NCI-H748 (cell line): ENCODE data around the gene IFNA21.
"Not testable (repeated sequence)": the region's sequence is repeated elsewhere in the genome, so short reads cannot be mapped to it uniquely, and the experiment has no call there.

Experiments
- DNase-seq: peaks from one replicate; lab custom pipeline; 2025; ENCODE audit not compliant: unreplicated experiment; lab: John Stamatoyannopoulos, UW

Gene IFNA21

GRCh38 chr9:21166560-21166959 is at the start of gene IFNA21:
IFNA21 (minus strand) TSS chr9:21166660; CDS start chr9:21166612, 48 bp downstream.
- not testable (repeated sequence) for DNase-seq

DNA sequence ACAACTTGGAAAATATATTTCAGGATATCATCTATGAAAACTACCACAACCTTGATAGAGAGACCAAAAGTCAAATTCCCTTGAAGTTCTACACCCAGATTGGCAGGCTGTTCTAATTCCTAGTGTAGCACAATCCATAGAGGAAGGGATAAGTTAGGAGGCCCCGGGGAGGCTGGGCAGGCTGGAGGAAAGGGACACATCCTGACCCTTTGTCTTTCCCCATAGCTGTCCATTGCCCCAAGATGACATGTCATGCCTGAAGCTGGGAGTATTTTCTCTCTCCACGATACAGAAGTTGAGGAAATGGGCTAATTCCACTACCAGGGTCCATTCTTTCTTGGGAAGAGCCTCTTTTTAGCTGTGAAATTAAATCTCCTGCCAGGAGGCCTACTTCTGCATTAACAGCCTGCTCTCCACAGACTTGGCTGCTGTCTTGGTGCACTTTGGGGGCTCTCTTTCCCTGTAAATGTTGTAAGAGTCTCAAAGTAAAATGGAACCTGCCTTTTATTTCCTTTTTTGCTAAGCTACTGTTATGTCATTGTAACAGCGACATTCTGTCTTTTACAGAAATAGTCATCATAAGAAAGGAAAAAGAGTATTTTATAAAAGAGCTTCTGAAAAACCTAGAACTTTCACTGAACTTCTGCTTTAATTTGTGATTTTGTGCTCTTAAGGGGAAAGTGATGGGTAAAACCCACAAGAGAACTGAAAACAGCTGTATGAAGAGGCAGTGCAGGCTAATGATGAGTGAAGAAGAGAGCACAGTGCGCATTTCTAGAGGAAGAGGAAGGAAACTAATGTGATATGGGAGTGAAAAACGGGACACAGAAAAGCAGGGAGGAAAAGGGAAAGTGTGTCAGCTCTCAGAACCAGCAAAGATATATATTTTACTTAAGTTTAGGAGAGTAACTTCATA is 47.2 kb upstream of the IFNA21 start:
- not testable (repeated sequence) for DNase-seq

DNA sequence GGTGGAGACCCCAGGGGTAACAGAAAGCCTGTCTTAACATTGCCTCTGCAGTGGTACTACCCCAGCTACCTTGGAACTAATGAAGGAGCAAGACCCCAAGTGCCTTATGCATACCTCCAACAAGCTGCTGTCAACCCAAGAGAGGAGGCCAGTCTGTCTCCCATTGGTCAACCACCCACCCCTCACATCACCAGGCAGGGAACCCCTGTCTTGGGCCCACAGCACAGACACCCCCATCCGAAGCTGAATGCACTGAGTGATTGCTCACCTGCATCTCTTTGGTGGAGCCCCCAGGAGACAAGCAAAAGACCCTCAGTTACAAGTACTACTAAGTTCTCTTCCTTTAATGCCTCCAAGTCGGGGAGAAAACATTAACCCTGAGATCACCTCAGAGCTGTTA is 45.7 kb upstream of the IFNA21 start:
- not testable (repeated sequence) for DNase-seq

DNA sequence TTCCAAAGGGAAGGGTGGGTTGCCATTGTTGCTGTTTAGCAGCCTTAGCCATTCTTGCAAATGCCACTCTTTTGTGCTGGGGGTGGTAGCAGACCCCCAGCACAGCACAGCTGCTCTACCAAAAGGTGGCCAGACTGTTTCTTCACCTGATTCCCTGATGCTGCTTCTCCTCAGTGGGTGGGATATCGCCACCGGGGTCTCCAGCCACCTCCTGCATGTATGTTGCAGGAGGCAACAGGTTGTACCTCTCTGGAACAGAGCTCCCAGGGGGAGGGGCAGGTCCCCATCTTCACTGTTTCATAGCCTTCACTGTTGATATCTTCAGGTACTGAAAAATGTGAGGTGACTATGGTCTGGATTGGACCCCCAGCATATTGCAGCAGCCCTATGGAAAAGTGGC is 44.3 kb upstream of the IFNA21 start:
- not testable (repeated sequence) for DNase-seq

GRCh38 chr9:21210311-21210710 is 43.9 kb upstream of the IFNA21 start:
- DNase-seq = no peak

- not testable (repeated sequence) for DNase-seq
Observed at GRCh38 chr9:21207043-21207442, 40.6 kb upstream of the IFNA21 start, which contains the start of gene IFNA10. IFNA10 (minus strand) TSS chr9:21207143; CDS start chr9:21207097, 46 bp downstream.

DNA sequence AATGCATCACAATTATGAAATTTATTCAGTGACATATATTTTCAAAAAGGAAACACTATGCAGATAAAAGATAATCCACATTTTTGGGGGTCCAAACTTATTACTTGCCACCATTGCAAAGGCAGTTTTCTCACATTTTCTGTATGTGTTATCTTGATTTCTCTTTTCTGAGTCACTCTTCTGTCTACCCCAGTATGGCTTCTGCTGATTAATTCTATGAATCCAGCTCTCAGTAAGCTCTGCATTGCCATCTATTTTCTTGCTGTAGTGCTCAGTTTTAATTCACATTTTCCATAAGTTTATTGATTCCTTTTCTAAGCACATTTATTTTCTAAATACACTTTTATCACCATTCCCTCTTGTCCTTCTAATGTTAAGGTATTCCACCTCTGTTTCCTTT is 38.7 kb upstream of the IFNA21 start:
- no peak for DNase-seq

DNA sequence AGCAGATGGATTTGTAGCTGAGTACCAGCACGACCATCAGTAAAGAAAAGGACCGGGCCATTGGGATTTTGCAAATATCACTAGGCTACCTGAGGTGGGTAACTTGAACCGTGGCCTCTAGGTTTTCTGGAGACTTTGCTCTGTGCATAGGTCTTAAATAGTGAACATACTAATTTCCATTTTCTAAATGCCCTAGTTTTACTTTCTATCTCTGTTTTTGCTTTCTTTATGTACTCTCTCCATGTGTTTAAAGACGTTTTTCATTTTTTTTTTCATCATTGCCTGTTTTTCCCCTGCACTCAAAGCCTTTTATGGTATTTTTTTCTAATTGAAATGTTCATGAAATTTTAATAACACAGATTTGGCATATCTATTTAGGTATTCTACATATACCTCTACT is 35.6 kb upstream of the IFNA21 start, which contains the start of gene IFNA7:
Gene IFNA7 (minus strand): TSS at position 101 of the 400 bp plus-strand sequence. CDS start 40 bp downstream, at position 61.
- DNase-seq = not testable (repeated sequence)

- DNase-seq = peak; percentile 23
Observed at GRCh38 chr9:21194867-21195776, 28.7 kb upstream of the IFNA21 start.

DNA sequence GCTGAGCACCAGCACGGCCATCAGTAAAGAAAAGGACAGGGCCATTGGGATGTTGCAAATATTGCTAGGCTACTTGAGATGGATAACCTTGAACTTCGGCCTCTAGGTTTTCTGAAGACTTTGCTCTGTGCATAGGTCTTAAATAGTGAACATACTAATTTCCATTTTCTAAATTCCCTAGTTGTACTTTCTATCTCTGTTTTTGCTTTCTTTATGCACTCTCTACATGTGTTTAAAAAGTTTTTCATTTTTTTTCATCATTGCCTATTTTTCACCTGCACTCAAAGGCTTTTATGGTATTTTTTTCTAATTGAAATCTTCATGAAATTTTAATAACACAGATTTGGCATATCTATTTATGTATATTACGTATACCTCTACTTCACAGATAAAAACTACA is 21.0 kb upstream of the IFNA21 start, which contains the start of gene IFNA4:
Gene IFNA4 (minus strand): TSS at position 101 of the 400 bp plus-strand sequence. CDS start 56 bp downstream, at position 45.
- DNase-seq = not testable (repeated sequence)

- peak; percentile 6 for DNase-seq
Observed at GRCh38 chr9:21182810-21183736, 16.6 kb upstream of the IFNA21 start.

DNA sequence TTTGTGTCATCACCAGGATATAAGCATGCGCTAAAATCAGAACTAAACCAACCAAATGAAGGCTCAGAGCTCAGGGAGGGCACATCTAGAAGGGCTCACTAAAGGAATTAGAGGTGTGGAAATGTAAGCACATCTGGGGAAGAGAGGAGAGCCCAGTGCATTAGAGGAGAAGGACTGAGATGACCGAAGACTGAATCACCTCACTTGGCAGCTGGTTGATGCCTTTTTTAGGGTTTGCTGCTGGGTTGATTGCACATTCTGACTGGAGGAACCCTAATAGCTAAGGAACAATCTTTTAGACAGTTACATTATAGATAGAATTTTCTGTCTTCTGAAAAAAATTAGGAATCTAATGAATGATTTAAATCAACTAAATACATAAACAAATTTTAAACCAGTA is 8.2 kb upstream of the IFNA21 start:
- DNase-seq = no peak

GRCh38 chr9:21172156-21172555 is 5.7 kb upstream of the IFNA21 start:
- DNase-seq = no peak

- no peak for DNase-seq
Observed at GRCh38 chr9:21171351-21171750, 4.9 kb upstream of the IFNA21 start.

DNA sequence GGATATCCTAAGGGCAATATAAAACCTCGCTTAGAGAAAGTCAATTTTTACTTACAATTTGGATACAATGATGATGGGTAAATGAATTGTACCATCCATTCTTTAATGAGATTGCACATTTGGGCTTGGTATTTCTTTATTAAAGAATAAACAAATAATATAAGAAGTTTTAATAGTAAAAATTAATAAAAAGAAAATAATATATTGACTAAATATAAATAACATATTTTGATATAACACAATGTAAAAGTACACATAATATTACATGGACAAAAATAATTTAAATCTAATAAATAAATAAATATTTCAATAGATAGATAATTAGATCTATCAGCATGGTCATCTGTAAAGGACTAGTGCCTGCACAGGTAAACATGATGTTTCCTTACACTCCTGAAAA is 944 bp downstream of the IFNA21 start:
- DNase-seq = no peak

DNA sequence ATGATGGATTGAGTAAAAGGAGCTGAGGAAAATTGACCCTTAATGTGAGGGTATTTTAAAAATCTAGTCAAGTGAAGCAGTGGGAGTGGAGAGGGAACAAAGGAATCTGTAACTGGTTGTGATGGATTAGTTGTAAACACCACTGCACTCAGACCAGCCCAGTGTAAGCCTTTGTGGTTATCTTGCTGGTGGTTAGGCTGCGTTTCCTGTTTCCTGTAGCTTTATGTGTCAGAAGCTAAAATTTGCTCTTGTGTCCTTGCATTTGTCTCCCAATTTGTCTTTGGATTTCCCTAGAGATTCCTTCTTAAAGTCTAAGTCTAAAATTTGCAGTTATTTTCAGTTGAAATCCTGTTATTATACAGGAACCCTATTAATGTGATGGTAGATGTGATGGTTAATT is 6.3 kb downstream of the IFNA21 start:
- no peak for DNase-seq

- no peak for DNase-seq
Observed at GRCh38 chr9:21155501-21155900, 11.0 kb downstream of the IFNA21 start.

DNA sequence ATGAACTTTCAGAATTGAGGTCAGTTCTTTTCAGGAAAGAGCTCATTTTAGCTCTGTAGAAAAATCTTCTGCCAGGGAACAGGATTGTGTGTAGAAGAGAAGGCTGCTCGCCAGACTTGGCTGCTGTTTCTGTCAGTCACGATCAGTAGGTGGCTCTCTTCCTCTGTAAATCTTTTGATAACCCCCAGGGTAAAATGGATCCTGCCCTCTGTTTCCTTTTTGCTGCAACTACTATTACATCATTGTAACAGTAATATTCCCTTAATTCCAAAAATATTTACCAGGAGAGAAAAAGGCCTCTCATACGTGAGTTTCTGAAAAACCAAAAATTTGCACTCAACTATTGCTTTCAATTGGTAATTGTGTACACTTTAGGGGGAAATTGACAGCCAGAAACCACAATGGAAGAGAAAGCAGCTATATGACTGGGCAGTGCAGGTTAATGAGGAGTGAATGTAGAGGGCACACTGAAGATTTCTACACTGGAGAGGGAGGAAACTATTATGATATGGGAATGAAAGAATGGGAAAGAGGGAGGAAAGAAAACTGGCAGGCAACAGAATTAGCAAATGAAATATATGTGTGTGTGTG is 12.3 kb downstream of the IFNA21 start:
- DNase-seq = peak; percentile 27

DNA sequence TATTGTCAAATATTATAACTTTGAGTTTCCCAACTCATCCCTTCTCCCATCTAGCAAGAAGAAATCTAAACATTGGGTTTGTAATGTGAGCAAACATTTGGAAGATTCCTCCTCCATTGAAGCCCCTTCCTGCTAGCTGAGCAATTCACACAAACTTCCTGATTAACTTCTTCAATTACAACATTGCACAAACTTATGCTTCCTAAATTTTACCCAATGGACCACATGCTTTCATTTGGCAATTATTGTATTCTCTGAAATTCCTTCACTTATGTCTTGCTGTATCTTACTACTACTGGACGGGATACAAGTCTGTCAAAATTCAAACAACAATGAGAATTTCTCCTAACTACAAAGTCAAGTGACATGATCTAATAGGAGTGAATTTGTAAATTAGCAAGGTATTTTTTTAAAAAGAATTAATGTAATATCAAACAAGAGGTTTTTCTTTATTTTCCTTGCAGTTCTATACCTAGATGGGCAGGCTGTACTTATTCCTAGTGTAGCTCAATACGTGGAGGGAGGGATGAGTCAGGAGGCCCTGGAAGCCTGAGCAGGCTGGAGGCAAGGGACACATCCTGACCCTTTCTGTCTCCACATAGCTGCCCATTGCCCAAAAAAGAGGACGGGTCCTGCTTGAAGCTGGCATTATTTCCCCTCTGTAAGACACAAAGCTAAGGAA is 13.0 kb downstream of the IFNA21 start:
- no peak for DNase-seq
